ENCODE data around the gene TMEM178B. TPM values are rescaled to one million over a fixed set of nuclear protein-coding genes. Genes with fewer than 3 reads are reported as not detected.

Gene TMEM178B
- total and polyA plus RNA-seq, 2 experiments from 2014 or later = 0.24 to 0.30 TPM

GRCh38 chr7:141128931-141129330, 55.1 kb downstream of the TMEM178B start:
- no peaks in the 10 kb centered on the region for H3K36me3 ChIP-seq (replicated peaks; ENCODE audit: insufficient read depth, low read depth)
- no peak for DNase-seq (ENCODE audit: low spot score)
- WGBS (ENCODE audit: low lambda C conversion rate, missing lambda C conversion rate) = 83% methylated on average over 2 of the region's 2 CpGs
- no peak overlapping the region for H3K4me3 ChIP-seq
- H3K4me2 ChIP-seq = no peak overlapping the region
- no peaks in the 10 kb centered on the region for H3K9me2 ChIP-seq (replicated peaks; ENCODE audit: insufficient read depth)
- no peaks in the 10 kb centered on the region for H3K4me1 ChIP-seq (ENCODE audit: insufficient read depth)
- no peaks in the 10 kb centered on the region for H3K27me3 ChIP-seq
- H2AFZ ChIP-seq = no peak overlapping the region
- H4K20me1 ChIP-seq (ENCODE audit: insufficient read depth, poor library complexity, severe bottlenecking) = no peaks in the 10 kb centered on the region
- H3K79me2 ChIP-seq = no peaks in the 10 kb centered on the region
- no peaks in the 10 kb centered on the region for H3K9me3 ChIP-seq (ENCODE audit: low read depth)
- TF ChIP-seq EZH2 (IDR thresholded peaks at IDR 0.05; ENCODE audit: borderline replicate concordance) (no peak), EZH2phosphoT487 (IDR thresholded peaks at IDR 0.05; ENCODE audit: low read depth, severe bottlenecking, unreplicated experiment) (no peak), CTCF (IDR thresholded peaks at IDR 0.05; ENCODE audit: poor library complexity) (no peak)
- no peak overlapping the region for H3K27ac ChIP-seq

- WGBS (ENCODE audit: low lambda C conversion rate, missing lambda C conversion rate) = 93% methylated on average over 3 of the region's 3 CpGs
- H3K36me3 ChIP-seq (replicated peaks; ENCODE audit: insufficient read depth, low read depth) = no peaks in the 10 kb centered on the region
- no peak overlapping the region for H3K4me2 ChIP-seq
- H3K9me3 ChIP-seq (ENCODE audit: low read depth) = no peaks in the 10 kb centered on the region
- H2AFZ ChIP-seq = no peak overlapping the region
- no peak overlapping the region for H3K27ac ChIP-seq
- no peaks in the 10 kb centered on the region for H4K20me1 ChIP-seq (ENCODE audit: insufficient read depth, poor library complexity, severe bottlenecking)
- TF ChIP-seq EZH2phosphoT487 (IDR thresholded peaks at IDR 0.05; ENCODE audit: low read depth, severe bottlenecking, unreplicated experiment) (no peak), EZH2 (IDR thresholded peaks at IDR 0.05; ENCODE audit: borderline replicate concordance) (no peak), CTCF (IDR thresholded peaks at IDR 0.05; ENCODE audit: poor library complexity) (no peak)
- H3K9me2 ChIP-seq (replicated peaks; ENCODE audit: insufficient read depth) = no peaks in the 10 kb centered on the region
- H3K4me1 ChIP-seq (ENCODE audit: insufficient read depth) = no peaks in the 10 kb centered on the region
- H3K27me3 ChIP-seq = no peaks in the 10 kb centered on the region
- no peak overlapping the region for H3K4me3 ChIP-seq
- H3K79me2 ChIP-seq = no peaks in the 10 kb centered on the region
- no peak for DNase-seq (ENCODE audit: low spot score)
These were observed 58.8 kb downstream of the TMEM178B start for GRCh38 chr7:141132671-141133070.

- no peak for DNase-seq (ENCODE audit: low spot score)
- WGBS (ENCODE audit: low lambda C conversion rate, missing lambda C conversion rate) = 93% methylated on average over 1 of the region's 1 CpG
- Histone ChIP-seq H3K4me1 (ENCODE audit: insufficient read depth) (no peaks in the 10 kb centered on the region), H3K9me3 (ENCODE audit: low read depth) (no peaks in the 10 kb centered on the region), H4K20me1 (ENCODE audit: insufficient read depth, poor library complexity, severe bottlenecking) (no peaks in the 10 kb centered on the region), H3K4me2 (no peak overlapping the region), H3K36me3 (replicated peaks; ENCODE audit: insufficient read depth, low read depth) (no peaks in the 10 kb centered on the region), H3K4me3 (no peak overlapping the region), H2AFZ (no peak overlapping the region), H3K27ac (no peak overlapping the region), H3K9me2 (replicated peaks; ENCODE audit: insufficient read depth) (no peaks in the 10 kb centered on the region), H3K79me2 (no peaks in the 10 kb centered on the region), H3K27me3 (no peaks in the 10 kb centered on the region)
- TF ChIP-seq EZH2 (IDR thresholded peaks at IDR 0.05; ENCODE audit: borderline replicate concordance) (no peak), CTCF (IDR thresholded peaks at IDR 0.05; ENCODE audit: poor library complexity) (no peak), EZH2phosphoT487 (IDR thresholded peaks at IDR 0.05; ENCODE audit: low read depth, severe bottlenecking, unreplicated experiment) (no peak)
These were observed 59.8 kb downstream of the TMEM178B start for GRCh38 chr7:141133646-141134045.

GRCh38 chr7:141142058-141142457, 68.2 kb downstream of the TMEM178B start:
- WGBS (ENCODE audit: low lambda C conversion rate, missing lambda C conversion rate) = 100% methylated on average over 2 of the region's 2 CpGs

More at GRCh38 chr7:141142058-141142457, 68.2 kb downstream of the TMEM178B start:
- H3K79me2 ChIP-seq = no peaks in the 10 kb centered on the region
- H3K9me2 ChIP-seq (replicated peaks; ENCODE audit: insufficient read depth) = no peaks in the 10 kb centered on the region
- no peaks in the 10 kb centered on the region for H3K36me3 ChIP-seq (replicated peaks; ENCODE audit: insufficient read depth, low read depth)
- no peak for DNase-seq (ENCODE audit: low spot score)
- TF ChIP-seq EZH2 (IDR thresholded peaks at IDR 0.05; ENCODE audit: borderline replicate concordance) = no peak
- TF ChIP-seq EZH2phosphoT487 (IDR thresholded peaks at IDR 0.05; ENCODE audit: low read depth, severe bottlenecking, unreplicated experiment) = no peak
- no peak for TF ChIP-seq CTCF (IDR thresholded peaks at IDR 0.05; ENCODE audit: poor library complexity)
- no peak overlapping the region for H3K4me3 ChIP-seq
- no peak overlapping the region for H2AFZ ChIP-seq
- no peaks in the 10 kb centered on the region for H3K4me1 ChIP-seq (ENCODE audit: insufficient read depth)
- H3K27me3 ChIP-seq = no peaks in the 10 kb centered on the region
- H3K27ac ChIP-seq = no peak overlapping the region
- no peaks in the 10 kb centered on the region for H3K9me3 ChIP-seq (ENCODE audit: low read depth)
- no peak overlapping the region for H3K4me2 ChIP-seq
- no peaks in the 10 kb centered on the region for H4K20me1 ChIP-seq (ENCODE audit: insufficient read depth, poor library complexity, severe bottlenecking)
